OCI-LY1 (cell line): Measurements from ENCODE around the gene MAP7.

Experiments used
- H2AFZ ChIP-seq: fragments of 200-600 bp; sonication (generic), shearing (Covaris generic); 2 replicates; pipeline ENCODE4 v1.6.0; 2014; ENCODE audit warnings: antibody characterized with exemption, mild to moderate bottlenecking, low read length
- H3F3A ChIP-seq: fragments of 200-600 bp; sonication (generic), shearing (Covaris generic); 2 replicates; pipeline ENCODE4 v1.6.0; 2014; ENCODE audit warnings: mild to moderate bottlenecking, antibody characterized with exemption, low read length, moderate library complexity; ENCODE audit not compliant: insufficient read depth
- H3K27ac ChIP-seq: fragments of 200-600 bp; sonication (generic); 2 replicates; pipeline ENCODE4 v1.5.1; 2014; ENCODE audit warnings: low read length, mixed run types, mild to moderate bottlenecking, low read depth; ENCODE audit not compliant: poor library complexity, severe bottlenecking
- H3K27me3 ChIP-seq: fragments of 200-600 bp; sonication (generic); 2 replicates; pipeline ENCODE4 v1.6.0; 2014; ENCODE audit warnings: antibody characterized with exemption, mild to moderate bottlenecking, low read length, moderate library complexity; ENCODE audit not compliant: insufficient read depth
- H3K36me3 ChIP-seq: fragments of 200-600 bp; sonication (generic); 2 replicates; pipeline ENCODE4 v1.6.1; 2014; ENCODE audit warnings: mild to moderate bottlenecking, antibody characterized with exemption, low read length, moderate library complexity, mixed read lengths; ENCODE audit not compliant: insufficient read depth
- H3K4me1 ChIP-seq: fragments of 200-600 bp; sonication (generic); 2 replicates; pipeline ENCODE4 v1.5.1; 2014; ENCODE audit warnings: mild to moderate bottlenecking, low read length, moderate library complexity; ENCODE audit not compliant: insufficient read depth, severe bottlenecking
- H3K4me2 ChIP-seq: fragments of 200-600 bp; sonication (generic), shearing (Covaris generic); 2 replicates; pipeline ENCODE4 v1.6.1; 2014; ENCODE audit warnings: low read length
- H3K4me3 ChIP-seq: fragments of 200-600 bp; sonication (generic); 2 replicates; pipeline ENCODE4 v1.5.1; 2014; ENCODE audit warnings: low read length, low read depth, mild to moderate bottlenecking, mixed read lengths; ENCODE audit not compliant: poor library complexity, severe bottlenecking
- H3K79me2 ChIP-seq: fragments of 200-600 bp; shearing (Covaris generic); 2 replicates; pipeline ENCODE4 v1.6.1; 2016; ENCODE audit warnings: mixed run types, low read length, mixed read lengths; ENCODE audit not compliant: insufficient read depth
- H3K9ac ChIP-seq: fragments of 200-600 bp; sonication (generic), shearing (Covaris generic); 2 replicates; pipeline ENCODE4 v1.6.1; 2014; ENCODE audit warnings: mild to moderate bottlenecking, low read length, mixed read lengths
- H3K9me2 ChIP-seq: fragments of 200-600 bp; sonication (generic), shearing (Covaris generic); 2 replicates; pipeline ENCODE4 v1.6.1; 2014; ENCODE audit warnings: low read depth, mild to moderate bottlenecking, low read length, mixed read lengths
- H3K9me3 ChIP-seq: fragments of 200-600 bp; shearing (Covaris generic); 2 replicates; pipeline ENCODE4 v1.6.1; 2014; ENCODE audit warnings: low read length, mixed read lengths
- H4K20me1 ChIP-seq: fragments of 200-600 bp; sonication (generic), shearing (Covaris generic); 2 replicates; pipeline ENCODE4 v1.6.0; 2016; ENCODE audit warnings: mild to moderate bottlenecking, low read length; ENCODE audit not compliant: insufficient read depth
- CTCF ChIP-seq: fragments of 200-600 bp; sonication (generic), shearing (Covaris generic); IDR thresholded peaks from 2 replicates; pipeline ENCODE4 v1.5.1; 2017; ENCODE audit warnings: mild to moderate bottlenecking, antibody characterized with exemption, low read length, moderate library complexity, mixed read lengths
- EZH2 ChIP-seq: fragments of 200-600 bp; sonication (generic), shearing (Covaris generic); IDR thresholded peaks from 2 replicates; pipeline ENCODE4 v1.8.0; 2017; ENCODE audit warnings: borderline replicate concordance, mixed run types, mild to moderate bottlenecking, antibody characterized with exemption, low read length, moderate library complexity, mixed read lengths

The MAP7 gene

GRCh38 chr6:136337121-136337520 is 213.1 kb downstream of the MAP7 start:
- Histone ChIP-seq H3K9me3 (no peaks in the 10 kb centered on the region), H3K9me2 (no peaks in the 10 kb centered on the region), H3K9ac (no peak overlapping the region), H3K27ac (no peak overlapping the region), H3F3A (no peaks in the 10 kb centered on the region), H3K79me2 (no peaks in the 10 kb centered on the region), H3K4me1 (no peaks in the 10 kb centered on the region), H2AFZ (no peak overlapping the region), H3K4me3 (no peak overlapping the region), H4K20me1 (no peaks in the 10 kb centered on the region), H3K27me3 (no peaks in the 10 kb centered on the region), H3K4me2 (no peak overlapping the region), H3K36me3 (no peaks in the 10 kb centered on the region)
- TF ChIP-seq EZH2 (no peak), CTCF (no peak)

GRCh38 chr6:136335736-136336363 is 214.4 kb downstream of the MAP7 start:
- Histone ChIP-seq H3K79me2 (no peaks in the 10 kb centered on the region), H3K4me2 (no peak overlapping the region), H3K9ac (no peak overlapping the region), H3K4me3 (no peak overlapping the region), H3K9me2 (no peaks in the 10 kb centered on the region), H3K9me3 (no peaks in the 10 kb centered on the region), H3K27me3 (no peaks in the 10 kb centered on the region), H3F3A (no peaks in the 10 kb centered on the region), H3K4me1 (no peaks in the 10 kb centered on the region), H3K36me3 (no peaks in the 10 kb centered on the region), H2AFZ (no peak overlapping the region), H4K20me1 (no peaks in the 10 kb centered on the region), H3K27ac (no peak overlapping the region)
- no peak for TF ChIP-seq CTCF
- TF ChIP-seq EZH2, result no peak

DNA sequence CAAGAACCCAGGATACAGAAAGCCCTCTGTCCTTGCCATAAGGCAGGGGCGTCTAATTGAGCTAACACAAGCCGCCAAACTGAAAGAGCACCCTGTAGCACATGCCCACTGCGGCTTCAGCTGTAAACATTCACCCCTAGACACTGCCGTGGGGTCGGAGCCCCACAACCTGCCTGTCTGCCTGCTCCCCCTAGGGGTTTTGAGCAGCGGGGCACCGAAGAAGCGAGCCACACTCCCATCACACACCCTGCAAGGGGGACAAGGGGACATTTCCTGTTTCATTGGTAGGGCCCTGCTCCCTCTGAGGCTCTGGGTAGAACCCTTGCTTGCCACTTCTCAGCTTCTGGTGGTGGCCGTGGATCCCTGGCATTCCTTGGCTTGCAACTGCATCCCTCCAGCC is 215.4 kb downstream of the MAP7 start:
- Histone ChIP-seq H3K27me3 (no peaks in the 10 kb centered on the region), H3K9ac (no peak overlapping the region), H3K4me3 (no peak overlapping the region), H3K4me2 (no peak overlapping the region), H3K4me1 (no peaks in the 10 kb centered on the region), H4K20me1 (no peaks in the 10 kb centered on the region), H3K9me3 (no peaks in the 10 kb centered on the region), H3K27ac (no peak overlapping the region), H2AFZ (no peak overlapping the region), H3K79me2 (no peaks in the 10 kb centered on the region), H3K36me3 (no peaks in the 10 kb centered on the region), H3F3A (no peaks in the 10 kb centered on the region), H3K9me2 (no peaks in the 10 kb centered on the region)
- no peak for TF ChIP-seq EZH2
- TF ChIP-seq CTCF, result peak; percentile 37; the same call in 1 of the 2 replicates
